ENCODE results near the gene ADAM22. TPM values are rescaled to one million over a fixed set of nuclear protein-coding genes. Genes with fewer than 3 reads are reported as not detected.

Gene ADAM22
- total RNA-seq, 1 experiment from 2014 or later, result 10.0 TPM

- DNase-seq (ENCODE audit: low read depth, low spot score), result peak; percentile 13
- Histone ChIP-seq H3K9ac (ENCODE audit: low read length) (no peak overlapping the region; the same call in 1 of the 2 replicates), H3K9me2 (ENCODE audit: insufficient read depth) (no peaks in the 10 kb centered on the region), H4K20me1 (ENCODE audit: insufficient read depth) (no peaks in the 10 kb centered on the region), H3K4me1 (ENCODE audit: control insufficient read depth in 1 of 2, insufficient read depth in 2 of 2, low read length in 2 of 2) (peaks cover 5 to 21% of the 10 kb centered on the region in 2 experiments; a peak in 2 of 4 replicates), H3K27ac (ENCODE audit: low read depth, low read length) (no peak overlapping the region), H3K4me3 (replicated peaks in 1 of 2; ENCODE audit: low read depth in 1 of 2, low read length in 2 of 2) (0 out of 4 replicates have a peak overlapping the region, but pooled peaks of 1 of the 2 experiments have one; percentile 12), H3K36me3 (ENCODE audit: control insufficient read depth in 1 of 2, insufficient read depth in 2 of 2, low read length in 2 of 2) (no peaks in the 10 kb centered on the region), H3K4me2 (ENCODE audit: low read length) (peak overlapping the region; percentile 59), H3K79me2 (ENCODE audit: insufficient read depth, low read length) (no peaks in the 10 kb centered on the region), H2AFZ (ENCODE audit: low read depth, low read length, poor library complexity, severe bottlenecking) (no peak overlapping the region), H3K27me3 (ENCODE audit: insufficient read depth, low read length) (no peaks in the 10 kb centered on the region), H3K9me3 (ENCODE audit: control insufficient read depth in 1 of 2, insufficient read depth in 1 of 2, low read depth in 1 of 2, low read length in 2 of 2) (peaks cover 0 to 2% of the 10 kb centered on the region in 2 experiments; a peak in 1 of 4 replicates)
- CTCF ChIA-PET, result no interaction called here
- peak; percentile 15; the same call in 1 of the 2 replicates for TF ChIP-seq FOSL1 (IDR thresholded peaks at IDR 0.05; ENCODE audit: low read depth)
- TF ChIP-seq SP1 (IDR thresholded peaks at IDR 0.05; ENCODE audit: low read depth), result 0 out of 2 replicates have a peak, but pooled peaks have one; percentile 27
- no peak for TF ChIP-seq CBX3 (IDR thresholded peaks at IDR 0.05; ENCODE audit: low read depth)
- RAD21 ChIA-PET (ENCODE audit: low non-redundant PET in 1 of 2, low total read pairs in 2 of 2, uncharacterized antibody in 2 of 2, unreplicated experiment in 2 of 2), result no interaction called here
- intact Hi-C loops (cut with micrococcal nuclease), result no loop called here
- no TSS peak for BruUV-seq (replicated peaks)
- POLR2A ChIA-PET, result no interaction called here
- peak; percentile 76 for ATAC-seq
These were observed 87.1 kb downstream of the ADAM22 start for GRCh38 chr7:88020953-88021665.

DNA sequence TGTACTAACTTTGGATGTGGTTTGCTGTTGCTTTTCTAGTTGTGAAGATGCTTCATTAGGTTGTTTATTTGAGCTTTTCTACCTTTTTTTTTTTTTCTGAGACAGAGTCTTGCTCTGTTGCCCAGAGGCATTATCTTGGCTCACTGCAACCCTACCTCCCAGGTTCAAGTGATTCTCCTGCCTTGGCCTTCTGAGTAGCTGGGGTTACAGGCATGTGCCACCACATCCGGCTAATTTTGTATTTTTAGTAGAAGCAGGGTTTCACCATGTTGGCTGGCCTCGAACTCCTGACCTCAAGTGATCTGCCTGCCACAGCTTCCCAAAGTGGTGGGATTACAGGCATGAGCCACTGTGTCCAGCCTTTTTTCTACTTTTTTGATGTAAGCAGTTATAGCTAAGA is 93.7 kb downstream of the ADAM22 start:
- H3K79me2 ChIP-seq (ENCODE audit: insufficient read depth, low read length), result no peaks in the 10 kb centered on the region
- ChIA-PET CTCF (no interaction called here), POLR2A (no interaction called here), RAD21 (ENCODE audit: low non-redundant PET in 1 of 2, low total read pairs in 2 of 2, uncharacterized antibody in 2 of 2, unreplicated experiment in 2 of 2) (no interaction called here)
- H3K36me3 ChIP-seq (ENCODE audit: control insufficient read depth in 1 of 2, insufficient read depth in 2 of 2, low read length in 2 of 2), result no peaks in the 10 kb centered on the region
- no peaks in the 10 kb centered on the region for H3K4me1 ChIP-seq (ENCODE audit: control insufficient read depth in 1 of 2, insufficient read depth in 2 of 2, low read length in 2 of 2)
- no peaks in the 10 kb centered on the region for H3K27me3 ChIP-seq (ENCODE audit: insufficient read depth, low read length)
- H3K27ac ChIP-seq (ENCODE audit: low read depth, low read length), result no peak overlapping the region
- intact Hi-C loops (cut with micrococcal nuclease), result no loop called here
- no peak overlapping the region for H3K4me3 ChIP-seq (replicated peaks in 1 of 2; ENCODE audit: low read depth in 1 of 2, low read length in 2 of 2)
- no peak overlapping the region for H3K4me2 ChIP-seq (ENCODE audit: low read length)
- H3K9me3 ChIP-seq (ENCODE audit: control insufficient read depth in 1 of 2, insufficient read depth in 1 of 2, low read depth in 1 of 2, low read length in 2 of 2), result peaks cover 5 to 13% of the 10 kb centered on the region in 2 experiments; a peak in 3 of 4 replicates
- no peaks in the 10 kb centered on the region for H4K20me1 ChIP-seq (ENCODE audit: insufficient read depth)
- no peaks in the 10 kb centered on the region for H3K9me2 ChIP-seq (ENCODE audit: insufficient read depth)
- ATAC-seq (no peak), DNase-seq (ENCODE audit: low read depth, low spot score) (no peak)
- H3K9ac ChIP-seq (ENCODE audit: low read length), result no peak overlapping the region
- no TSS peak for BruUV-seq (replicated peaks)
- no peak for TF ChIP-seq SIN3A (IDR thresholded peaks at IDR 0.05; ENCODE audit: low read depth)
- TF ChIP-seq EGR1 (IDR thresholded peaks at IDR 0.05; ENCODE audit: low read depth), result no peak
- TF ChIP-seq, protein P1, sequence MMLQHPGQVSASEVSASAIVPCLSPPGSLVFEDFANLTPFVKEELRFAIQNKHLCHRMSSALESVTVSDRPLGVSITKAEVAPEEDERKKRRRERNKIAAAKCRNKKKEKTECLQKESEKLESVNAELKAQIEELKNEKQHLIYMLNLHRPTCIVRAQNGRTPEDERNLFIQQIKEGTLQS (IDR thresholded peaks at IDR 0.05), result no peak
- no peak for TF ChIP-seq RAD21 (IDR thresholded peaks at IDR 0.05; ENCODE audit: low read depth)
- TF ChIP-seq FOSL1 (IDR thresholded peaks at IDR 0.05; ENCODE audit: low read depth), result no peak
- TF ChIP-seq ZBTB33 (IDR thresholded peaks at IDR 0.05; ENCODE audit: extremely low read depth, insufficient replicate concordance, low read length), result no peak
- no peak for TF ChIP-seq CEBPB (IDR thresholded peaks at IDR 0.05; ENCODE audit: low read depth)
- TF ChIP-seq CBX3 (IDR thresholded peaks at IDR 0.05; ENCODE audit: low read depth), result no peak
- TF ChIP-seq SP1 (IDR thresholded peaks at IDR 0.05; ENCODE audit: low read depth), result no peak
- no peak for TF ChIP-seq EZH2phosphoT487 (IDR thresholded peaks at IDR 0.05; ENCODE audit: borderline replicate concordance)
- TF ChIP-seq MAX (IDR thresholded peaks at IDR 0.05), result no peak
- TF ChIP-seq ZNF274 (IDR thresholded peaks at IDR 0.05; ENCODE audit: low read depth, low read length), result no peak
- no peak for TF ChIP-seq POLR2A (IDR thresholded peaks at IDR 0.05; ENCODE audit: borderline replicate concordance, extremely low read depth, insufficient read depth, insufficient read length)
- no peak for TF ChIP-seq TCF7L2 (IDR thresholded peaks at IDR 0.05; ENCODE audit: borderline replicate concordance, extremely low read depth, insufficient read depth, insufficient read length)
- TF ChIP-seq SRF (IDR thresholded peaks at IDR 0.05; ENCODE audit: low read depth), result no peak
- no peak for TF ChIP-seq ELF1 (IDR thresholded peaks at IDR 0.05; ENCODE audit: borderline replicate concordance, low read depth)
- no peak overlapping the region for H2AFZ ChIP-seq (ENCODE audit: low read depth, low read length, poor library complexity, severe bottlenecking)
